Kidney epithelial cell (primary cell): ENCODE data around the gene PTPN14. TPM values are rescaled to one million over a fixed set of nuclear protein-coding genes. Genes with fewer than 3 reads are reported as not detected.

Experiments used
- DNase-seq: peaks from one replicate; pipeline ENCODE4 v3.0.0-alpha.2; 2010; ENCODE audit warnings: low read depth
- H3K27me3 ChIP-seq: 2 replicates; pipeline ENCODE4 v1.6.0; 2011; ENCODE audit warnings: low read length; ENCODE audit not compliant: control insufficient read depth, insufficient read depth
- H3K36me3 ChIP-seq: 2 replicates; pipeline ENCODE4 v1.5.1; 2011; ENCODE audit warnings: low read length; ENCODE audit not compliant: control insufficient read depth, insufficient read depth
- H3K4me3 ChIP-seq: 2 replicates; pipeline ENCODE4 v1.5.1; 2011; ENCODE audit warnings: low read depth, mild to moderate bottlenecking, control low read depth, low read length
- total RNA-seq: library from RNA; depleted of rRNA; stranded (reverse); fragments of >200 nt; gene quantifications from 2 replicates; pipeline ENCODE4 v1.2.3, GENCODE V29; 2015
- TF ChIP-seq, protein P1 (sequence below): IDR thresholded peaks from 2 replicates; pipeline ENCODE4 v1.5.1; 2011; ENCODE audit warnings: mild to moderate bottlenecking, moderate library complexity, low read length, control low read depth, inconsistent platforms; ENCODE audit not compliant: insufficient read depth, poor library complexity, severe bottlenecking

The PTPN14 gene
- total RNA-seq, 1 donor from 2014 or later, result 30.7 TPM

DNA sequence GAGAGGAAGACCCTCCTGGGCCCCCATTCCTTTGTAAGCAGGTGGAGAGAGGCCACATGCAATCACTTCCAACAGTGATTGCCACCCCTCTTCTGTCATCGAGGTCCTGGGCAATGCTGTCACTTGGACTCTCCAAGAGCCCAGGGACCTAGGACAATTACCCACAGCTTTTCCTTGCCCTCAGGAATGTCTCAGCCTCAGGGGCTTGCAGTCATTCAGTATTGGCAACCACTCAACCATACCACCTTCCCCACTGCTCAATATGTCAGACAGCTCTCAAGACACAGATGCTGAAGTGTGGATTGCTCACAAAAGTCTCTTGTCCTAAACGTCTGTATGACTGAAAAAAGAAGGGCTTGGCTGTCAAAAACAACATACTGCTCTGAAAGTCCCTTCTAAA is 87.8 kb downstream of the PTPN14 start:
- TF ChIP-seq, protein P1, sequence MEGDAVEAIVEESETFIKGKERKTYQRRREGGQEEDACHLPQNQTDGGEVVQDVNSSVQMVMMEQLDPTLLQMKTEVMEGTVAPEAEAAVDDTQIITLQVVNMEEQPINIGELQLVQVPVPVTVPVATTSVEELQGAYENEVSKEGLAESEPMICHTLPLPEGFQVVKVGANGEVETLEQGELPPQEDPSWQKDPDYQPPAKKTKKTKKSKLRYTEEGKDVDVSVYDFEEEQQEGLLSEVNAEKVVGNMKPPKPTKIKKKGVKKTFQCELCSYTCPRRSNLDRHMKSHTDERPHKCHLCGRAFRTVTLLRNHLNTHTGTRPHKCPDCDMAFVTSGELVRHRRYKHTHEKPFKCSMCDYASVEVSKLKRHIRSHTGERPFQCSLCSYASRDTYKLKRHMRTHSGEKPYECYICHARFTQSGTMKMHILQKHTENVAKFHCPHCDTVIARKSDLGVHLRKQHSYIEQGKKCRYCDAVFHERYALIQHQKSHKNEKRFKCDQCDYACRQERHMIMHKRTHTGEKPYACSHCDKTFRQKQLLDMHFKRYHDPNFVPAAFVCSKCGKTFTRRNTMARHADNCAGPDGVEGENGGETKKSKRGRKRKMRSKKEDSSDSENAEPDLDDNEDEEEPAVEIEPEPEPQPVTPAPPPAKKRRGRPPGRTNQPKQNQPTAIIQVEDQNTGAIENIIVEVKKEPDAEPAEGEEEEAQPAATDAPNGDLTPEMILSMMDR, result no peak
- H3K36me3 ChIP-seq, result peaks cover 2% of the 10 kb centered on the region
- no peaks in the 10 kb centered on the region for H3K27me3 ChIP-seq
- DNase-seq, result no peak
- no peak overlapping the region for H3K4me3 ChIP-seq

DNA sequence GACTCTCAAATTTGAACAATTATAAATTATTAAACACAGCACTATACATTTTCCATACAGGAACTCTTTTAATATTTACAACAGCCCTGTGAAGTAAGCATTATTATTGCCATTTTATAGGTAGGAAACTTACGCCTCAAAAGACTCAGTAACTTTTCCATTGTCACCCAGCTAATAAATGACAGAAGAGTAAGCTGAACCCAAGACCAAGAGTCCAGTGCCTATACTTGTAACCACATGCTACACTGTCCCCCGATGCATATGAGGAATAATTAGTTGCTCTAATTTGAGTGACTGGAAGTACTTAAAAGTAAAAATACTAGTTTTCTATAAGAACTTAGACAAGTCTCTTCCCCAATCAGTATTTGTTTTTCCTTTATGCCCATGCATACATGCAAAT is 88.5 kb downstream of the PTPN14 start:
- no peaks in the 10 kb centered on the region for H3K27me3 ChIP-seq
- H3K4me3 ChIP-seq, result no peak overlapping the region
- no peak for DNase-seq
- TF ChIP-seq, protein P1, result no peak
- peaks cover 2% of the 10 kb centered on the region for H3K36me3 ChIP-seq

DNA sequence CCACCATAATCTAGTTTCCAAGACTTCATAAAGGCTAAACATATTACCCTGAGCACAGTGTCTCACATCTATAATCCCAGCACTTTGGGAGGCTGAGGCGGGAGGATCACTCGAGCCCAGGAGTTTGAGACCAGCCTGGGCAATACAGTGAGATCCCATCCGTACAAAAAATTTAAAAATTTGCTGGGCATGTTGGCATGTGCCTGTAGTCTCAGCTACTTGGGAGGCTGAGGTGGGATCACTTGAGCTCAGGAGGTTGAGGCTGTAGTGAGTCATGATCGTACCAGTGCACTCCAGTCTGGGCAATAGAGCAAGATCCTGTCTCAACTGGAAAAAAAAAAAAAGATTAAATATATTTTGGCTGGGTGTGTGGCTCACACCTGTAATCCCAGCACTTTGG is 90.1 kb downstream of the PTPN14 start:
- H3K36me3 ChIP-seq, result peaks cover 2% of the 10 kb centered on the region
- H3K4me3 ChIP-seq, result no peak overlapping the region
- TF ChIP-seq, protein P1, result no peak
- H3K27me3 ChIP-seq, result no peaks in the 10 kb centered on the region
- no peak for DNase-seq

DNA sequence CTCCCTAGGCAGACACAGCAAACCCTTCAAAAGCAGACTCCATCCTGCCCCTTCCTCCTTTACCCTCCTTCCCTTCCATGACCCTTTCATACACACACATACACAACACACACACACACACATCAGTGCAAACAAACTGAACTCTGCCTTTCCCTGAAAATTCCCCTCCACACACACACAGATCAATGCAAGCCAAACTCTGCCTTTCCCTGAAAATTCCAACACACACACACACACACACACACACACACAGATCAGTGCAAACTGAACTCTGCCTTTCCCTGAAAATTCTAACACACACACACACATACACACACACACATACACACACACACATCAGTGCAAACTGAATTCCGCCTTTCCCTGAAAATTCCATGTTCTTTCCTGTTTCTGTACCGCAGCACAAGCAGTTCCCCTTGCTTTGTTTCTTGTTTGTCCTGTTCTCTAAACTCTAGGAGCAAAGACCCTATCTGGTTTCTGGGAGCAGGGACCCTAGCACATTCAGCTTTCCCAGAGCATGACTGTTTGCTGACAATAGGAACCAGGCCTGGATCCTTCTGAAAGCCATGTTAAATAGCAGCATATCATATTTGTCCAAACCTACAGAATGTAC is 91.0 kb downstream of the PTPN14 start:
- H3K27me3 ChIP-seq, result no peaks in the 10 kb centered on the region
- H3K36me3 ChIP-seq, result peaks cover 2% of the 10 kb centered on the region
- no peak overlapping the region for H3K4me3 ChIP-seq
- TF ChIP-seq, protein P1, result no peak
- DNase-seq, result no peak

DNA sequence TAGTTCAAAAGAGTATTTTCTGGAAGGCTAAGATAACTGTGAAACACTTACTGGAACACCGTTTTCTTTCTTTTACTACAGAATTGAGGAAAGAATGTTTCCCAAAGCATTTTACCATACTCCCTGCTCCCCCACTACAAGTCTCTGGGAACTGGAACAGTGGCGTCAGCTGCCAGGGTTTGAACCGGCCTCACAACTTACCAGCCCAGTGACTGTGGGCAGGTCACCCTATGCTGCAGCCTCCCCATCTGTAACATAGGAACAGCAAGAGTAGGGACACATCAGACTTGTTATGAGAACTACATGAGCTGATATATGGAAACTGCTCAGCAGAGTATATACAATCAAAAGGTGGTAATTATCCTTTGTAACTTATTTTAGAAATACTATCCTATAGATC is 91.5 kb downstream of the PTPN14 start:
- no peak overlapping the region for H3K4me3 ChIP-seq
- TF ChIP-seq, protein P1, result no peak
- H3K27me3 ChIP-seq, result no peaks in the 10 kb centered on the region
- no peak for DNase-seq
- peaks cover 2% of the 10 kb centered on the region for H3K36me3 ChIP-seq

DNA sequence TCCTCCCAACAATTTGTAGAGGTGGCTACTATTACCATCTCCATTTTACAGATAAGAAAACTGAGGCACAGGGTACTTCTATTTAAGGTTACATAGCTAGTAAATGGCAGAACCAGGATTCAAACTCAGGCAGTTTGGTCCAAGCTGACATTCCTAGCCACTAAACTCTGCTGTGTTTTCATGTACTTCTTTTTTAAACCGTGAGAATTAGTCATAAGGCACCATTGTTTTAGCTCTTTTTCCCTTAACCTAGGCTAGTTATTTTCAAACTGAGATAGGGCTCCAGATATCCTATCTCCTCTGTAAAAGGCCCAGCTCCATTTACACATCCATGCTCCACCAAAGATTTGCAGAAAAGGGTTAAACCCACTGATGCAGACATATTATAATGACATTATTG is 92.9 kb downstream of the PTPN14 start:
- TF ChIP-seq, protein P1, result no peak
- no peak for DNase-seq
- Histone ChIP-seq H3K36me3 (peaks cover 2% of the 10 kb centered on the region), H3K4me3 (no peak overlapping the region), H3K27me3 (no peaks in the 10 kb centered on the region)
